Measurements from ENCODE around the gene NR5A2.
"Not testable (repeated sequence)": the region's sequence is repeated elsewhere in the genome, so short reads cannot be mapped to it uniquely, and the experiment has no call there.

The NR5A2 gene

DNA sequence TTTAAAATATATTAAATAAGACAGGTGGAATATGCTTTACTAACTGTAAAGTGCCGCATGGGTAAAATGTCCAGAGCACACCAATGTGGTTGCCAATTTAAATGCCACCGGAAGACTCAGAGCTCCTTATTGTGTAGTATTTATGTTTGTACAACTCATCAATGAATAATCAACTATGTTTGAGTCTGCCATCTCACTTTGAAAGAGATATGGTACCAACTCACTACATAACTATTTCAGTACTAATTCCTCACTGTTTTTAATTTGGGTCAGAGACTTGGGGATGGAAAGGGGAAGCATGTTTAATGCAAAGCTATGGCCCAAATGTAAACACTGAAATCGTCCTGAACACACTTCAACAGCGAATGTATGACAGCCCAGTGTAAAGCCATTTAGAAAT is 144.8 kb downstream of the NR5A2 start:
- no peak for DNase-seq

DNA sequence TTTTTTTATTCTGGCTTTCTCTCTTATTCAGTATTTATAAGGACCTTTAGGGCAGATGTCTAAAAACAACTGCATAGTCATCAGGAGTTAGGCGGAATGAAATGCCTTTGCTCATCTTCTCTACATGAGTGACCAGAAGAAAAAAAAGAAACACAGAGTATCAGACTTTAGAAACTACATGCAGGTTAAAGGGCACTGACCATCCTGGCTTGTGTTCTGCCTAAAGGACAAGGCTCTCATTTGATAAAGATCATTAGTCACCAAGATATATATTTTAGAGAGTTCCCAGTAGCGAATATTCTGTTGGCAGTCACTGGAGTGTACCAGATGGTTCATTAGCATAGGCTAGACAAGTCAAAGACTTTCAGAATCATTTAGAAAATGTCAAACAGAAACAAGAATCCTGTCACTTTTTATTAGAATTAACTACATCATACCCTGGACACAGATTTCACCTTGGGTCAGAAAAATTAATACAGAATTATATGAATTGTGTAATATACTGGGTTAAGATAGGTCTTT is 145.6 kb downstream of the NR5A2 start:
- DNase-seq, result no peak

DNA sequence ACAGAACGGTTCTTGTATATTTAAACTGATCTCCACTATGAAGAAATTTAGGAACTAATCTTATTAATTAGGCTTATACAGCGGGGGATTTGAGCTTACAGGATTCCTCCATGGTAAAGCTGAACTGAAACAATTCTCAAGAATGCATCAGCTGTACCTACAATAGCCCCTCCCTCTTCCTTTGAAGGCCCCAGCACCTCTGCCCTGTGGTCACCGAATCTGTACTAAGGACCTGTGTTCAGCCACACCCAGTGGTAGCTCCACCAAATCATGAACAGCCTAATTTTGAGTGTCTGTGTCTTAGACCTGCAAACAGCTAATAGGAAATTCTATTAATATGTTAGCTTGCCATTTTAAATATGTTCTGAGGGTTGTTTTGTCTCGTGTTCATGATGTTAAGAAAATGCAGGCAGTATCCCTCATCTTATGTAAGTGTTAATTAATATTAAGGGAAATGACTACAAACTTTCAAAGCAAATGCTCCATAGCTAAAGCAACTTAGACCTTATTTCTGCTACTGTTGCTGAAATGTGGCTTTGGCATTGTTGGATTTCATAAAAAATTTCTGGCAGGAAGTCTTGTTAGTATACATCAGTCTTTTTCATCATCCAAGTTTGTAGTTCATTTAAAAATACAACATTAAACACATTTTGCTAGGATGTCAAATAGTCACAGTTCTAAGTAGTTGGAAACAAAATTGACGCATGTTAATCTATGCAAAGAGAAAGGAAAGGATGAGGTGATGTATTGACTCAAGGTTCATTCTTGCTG is 147.2 kb downstream of the NR5A2 start:
- no peak for DNase-seq

DNA sequence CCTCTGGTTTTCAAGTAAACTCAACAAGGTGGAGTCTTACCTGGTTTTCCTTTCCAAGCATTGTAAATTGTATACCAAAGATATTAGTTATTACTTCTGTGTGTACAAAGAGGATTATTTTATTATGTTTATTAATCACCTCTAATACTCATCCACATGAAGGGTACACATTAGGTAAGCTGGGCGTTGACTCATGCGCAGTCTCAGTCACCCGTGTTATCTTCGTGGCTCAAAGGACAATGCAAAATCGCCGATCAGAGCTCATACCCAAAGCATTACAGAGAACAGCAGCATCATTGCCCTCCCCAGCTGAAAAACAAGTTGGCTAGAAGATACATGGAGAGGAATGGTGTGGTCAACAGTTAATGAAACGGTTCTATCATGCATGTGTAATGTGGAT is 148.7 kb downstream of the NR5A2 start:
- DNase-seq, result no peak

- no peak for DNase-seq
Observed at GRCh38 chr1:200176798-200177197, 149.3 kb downstream of the NR5A2 start.

- DNase-seq, result no peak
Observed at GRCh38 chr1:200178340-200178739, 150.8 kb downstream of the NR5A2 start.

DNA sequence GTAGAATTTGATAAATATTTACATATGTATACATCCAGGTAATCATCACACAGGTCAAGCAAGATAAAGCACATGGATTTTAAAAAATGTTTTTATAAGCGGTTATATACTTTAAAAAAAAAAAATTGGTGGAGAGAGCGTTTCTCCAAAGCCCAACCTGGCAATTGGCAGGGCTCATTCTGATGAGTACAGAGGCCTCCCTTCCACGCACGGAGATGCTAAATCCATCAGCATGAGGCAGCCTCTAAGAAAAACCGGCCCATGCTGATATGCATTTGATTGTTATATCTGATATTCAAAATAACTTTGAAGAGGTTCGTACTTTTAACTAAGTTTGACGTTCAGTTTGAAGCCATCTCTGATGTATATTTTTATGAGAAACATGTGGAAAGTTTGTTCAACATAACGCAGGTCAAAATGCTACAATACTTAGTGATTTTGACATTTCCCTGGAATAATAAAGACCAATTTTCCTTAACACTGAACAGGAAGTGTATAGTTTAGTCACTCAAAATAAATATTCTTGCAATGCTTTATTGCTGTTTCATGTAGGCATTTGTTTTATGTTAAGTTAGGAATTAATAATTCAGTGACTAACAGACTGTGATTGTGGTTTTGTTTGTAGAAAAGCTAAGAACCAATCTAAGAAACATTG is 151.7 kb downstream of the NR5A2 start:
- no peak for DNase-seq

- no peak for DNase-seq
Observed at GRCh38 chr1:200179781-200180160, 152.3 kb downstream of the NR5A2 start.

- no peak for DNase-seq
Observed at GRCh38 chr1:200180821-200181220, 153.3 kb downstream of the NR5A2 start.

DNA sequence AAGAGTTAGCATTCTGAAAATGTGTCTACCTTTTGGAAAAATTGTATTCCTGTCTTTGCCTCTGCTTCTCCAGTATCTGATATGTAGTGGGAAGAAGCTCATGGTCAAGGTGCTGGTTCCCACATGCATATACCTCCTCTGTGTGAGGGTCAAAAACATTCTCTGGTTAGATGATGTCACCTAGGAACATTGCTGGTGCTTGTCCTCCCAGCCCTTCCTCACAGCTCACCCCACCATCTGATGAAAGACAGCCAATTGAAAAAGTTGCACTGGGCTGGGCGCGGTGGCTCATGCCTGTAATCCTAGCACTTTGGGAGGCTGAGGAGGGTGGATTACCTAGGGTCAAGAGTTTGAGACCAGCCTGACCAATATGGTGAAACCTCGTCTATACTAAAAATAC is 154.4 kb downstream of the NR5A2 start:
- no peak for DNase-seq

- DNase-seq, result no peak
Observed at GRCh38 chr1:200182701-200183100, 155.2 kb downstream of the NR5A2 start.

GRCh38 chr1:200183637-200184036 is 156.1 kb downstream of the NR5A2 start:
- no peak for DNase-seq

GRCh38 chr1:200184196-200184595 is 156.7 kb downstream of the NR5A2 start:
- DNase-seq, result no peak

DNA sequence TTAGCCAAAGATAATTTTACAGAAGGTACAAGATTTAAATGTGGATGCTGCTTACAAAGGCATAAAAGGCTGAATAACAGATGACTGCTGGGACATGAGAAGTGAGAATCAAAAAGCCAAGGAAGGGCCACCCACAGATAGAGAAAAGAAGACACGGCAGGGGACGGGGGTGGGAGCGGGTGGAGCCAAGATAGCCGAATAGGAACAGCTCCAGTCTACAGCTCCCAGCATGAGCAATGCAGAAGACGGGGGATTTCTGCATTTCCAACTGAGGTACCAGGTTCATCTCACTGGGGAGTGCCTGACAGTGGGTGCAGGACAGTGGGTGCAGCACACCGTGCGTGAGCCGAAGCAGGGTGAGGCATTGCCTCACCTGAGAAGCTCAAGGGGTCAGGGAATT is 157.7 kb downstream of the NR5A2 start:
- not testable (repeated sequence) for DNase-seq

- not testable (repeated sequence) for DNase-seq
Observed at GRCh38 chr1:200187332-200187731, 159.8 kb downstream of the NR5A2 start.

GRCh38 chr1:200191993-200192392 is 164.5 kb downstream of the NR5A2 start:
- DNase-seq, result no peak

GRCh38 chr1:200194477-200194876 is 167.0 kb downstream of the NR5A2 start:
- no peak for DNase-seq

GRCh38 chr1:200198236-200198635 is 170.7 kb downstream of the NR5A2 start:
- DNase-seq, result no peak

- no peak for DNase-seq
Observed at GRCh38 chr1:200205216-200205995, 177.9 kb downstream of the NR5A2 start.

GRCh38 chr1:200206340-200206739 is 178.8 kb downstream of the NR5A2 start:
- DNase-seq, result no peak

DNA sequence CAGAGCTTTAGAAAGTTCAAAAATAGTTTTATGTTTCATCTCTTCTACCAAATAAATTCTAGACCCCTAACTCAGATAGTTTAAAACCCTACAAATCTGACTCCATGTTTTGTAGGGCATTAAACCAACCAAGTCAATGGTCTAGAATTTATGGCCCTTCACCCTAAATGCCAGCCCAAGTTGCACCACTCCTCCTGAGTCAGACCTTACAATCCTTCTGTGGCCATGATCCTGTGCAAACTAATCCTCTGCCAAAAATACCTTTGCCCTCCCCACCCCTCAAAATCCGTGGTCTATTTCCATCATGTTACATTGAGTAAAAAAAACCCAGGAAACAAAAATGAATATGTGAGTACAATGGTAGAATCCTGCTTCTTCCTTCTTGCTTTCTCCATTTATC is 179.3 kb downstream of the NR5A2 start:
- no peak for DNase-seq

GRCh38 chr1:200207711-200208126 is 180.2 kb downstream of the NR5A2 start:
- DNase-seq, result no peak

- no peak for DNase-seq
Observed at GRCh38 chr1:200211157-200211556, 183.6 kb downstream of the NR5A2 start.

GRCh38 chr1:200213392-200213791 is 185.9 kb downstream of the NR5A2 start:
- no peak for DNase-seq
